22Rv1 (cell line): Measurements from ENCODE around the gene SEMG2.

Experiments
- CTCF ChIP-seq: fragments of 450-650 bp; IDR thresholded peaks from 2 replicates; pipeline ENCODE4 v1.5.1; 2017; ENCODE audit warnings: mild to moderate bottlenecking
- ZFX ChIP-seq: fragments of 450-650 bp; IDR thresholded peaks from 2 replicates; pipeline ENCODE4 v1.6.1; 2017; ENCODE audit warnings: antibody characterized with exemption, borderline replicate concordance

- TF ChIP-seq CTCF (no peak), ZFX (no peak)
Observed at GRCh38 chr20:45211569-45212474, 9.4 kb upstream of the SEMG2 start.
